ENCODE data around the gene AKAP12.

AKAP12 gene

GRCh38 chr6:151338651-151339200, 99.0 kb downstream of the AKAP12 start:
- DNase-seq: no peak
- H3K36me3 ChIP-seq (replicated peaks; ENCODE audit: insufficient read depth, low read length): no peaks in the 10 kb centered on the region
- H3K4me1 ChIP-seq (ENCODE audit: low read length): no peaks in the 10 kb centered on the region
- no peak overlapping the region for H2AFZ ChIP-seq (ENCODE audit: low read length)
- TF ChIP-seq CTCF (IDR thresholded peaks at IDR 0.05; ENCODE audit: low read length) (no peak), EZH2phosphoT487 (IDR thresholded peaks at IDR 0.05; ENCODE audit: low read length) (no peak)
- H3K9me3 ChIP-seq (replicated peaks; ENCODE audit: insufficient read depth, low read length): no peaks in the 10 kb centered on the region
- no peak overlapping the region for H3K4me2 ChIP-seq (ENCODE audit: low read depth, low read length)
- no peaks in the 10 kb centered on the region for H3F3A ChIP-seq (ENCODE audit: insufficient read depth, low read length)
- H3K79me2 ChIP-seq (ENCODE audit: low read length): no peaks in the 10 kb centered on the region
- H3K27ac ChIP-seq (ENCODE audit: low read length): no peak overlapping the region
- H3K9me2 ChIP-seq (replicated peaks; ENCODE audit: insufficient read depth, low read length): no peaks in the 10 kb centered on the region
- H4K20me1 ChIP-seq (ENCODE audit: insufficient read depth, low read length): no peaks in the 10 kb centered on the region
- no peak overlapping the region for H3K9ac ChIP-seq (ENCODE audit: low read length)
- no peaks in the 10 kb centered on the region for H3K27me3 ChIP-seq (replicated peaks; ENCODE audit: insufficient read depth, low read length)
- no peak overlapping the region for H3K4me3 ChIP-seq (ENCODE audit: low read length)

DNA sequence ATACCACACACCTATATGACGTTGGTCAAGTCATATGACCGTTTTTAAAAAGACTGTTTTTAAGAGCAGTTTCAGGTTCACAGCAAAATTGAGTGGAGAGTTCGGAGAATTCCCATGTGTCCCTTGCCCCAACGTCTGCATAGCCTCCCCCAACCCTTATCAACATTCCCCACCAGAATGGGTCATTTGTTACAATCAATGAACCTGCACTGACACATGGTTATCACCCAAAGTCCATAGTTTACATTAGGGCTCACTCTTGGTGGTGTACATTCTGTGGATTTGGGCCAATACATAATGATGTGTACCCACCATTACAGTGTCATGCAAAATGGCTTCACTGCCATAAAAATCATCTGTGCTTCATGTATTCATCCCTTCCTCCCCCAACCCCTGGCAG, 99.6 kb downstream of the AKAP12 start:
- H3K79me2 ChIP-seq (ENCODE audit: low read length): no peaks in the 10 kb centered on the region
- H3K4me1 ChIP-seq (ENCODE audit: low read length): no peaks in the 10 kb centered on the region
- H3K36me3 ChIP-seq (replicated peaks; ENCODE audit: insufficient read depth, low read length): no peaks in the 10 kb centered on the region
- DNase-seq: no peak
- no peak overlapping the region for H3K4me3 ChIP-seq (ENCODE audit: low read length)
- no peaks in the 10 kb centered on the region for H3K9me2 ChIP-seq (replicated peaks; ENCODE audit: insufficient read depth, low read length)
- H4K20me1 ChIP-seq (ENCODE audit: insufficient read depth, low read length): no peaks in the 10 kb centered on the region
- H3K9me3 ChIP-seq (replicated peaks; ENCODE audit: insufficient read depth, low read length): no peaks in the 10 kb centered on the region
- no peak overlapping the region for H3K9ac ChIP-seq (ENCODE audit: low read length)
- H2AFZ ChIP-seq (ENCODE audit: low read length): no peak overlapping the region
- no peak for TF ChIP-seq CTCF (IDR thresholded peaks at IDR 0.05; ENCODE audit: low read length)
- TF ChIP-seq EZH2 (optimal IDR thresholded peaks at IDR 0.05; ENCODE audit: low read depth, low read length): no peak
- TF ChIP-seq EZH2phosphoT487 (IDR thresholded peaks at IDR 0.05; ENCODE audit: low read length): no peak
- no peaks in the 10 kb centered on the region for H3F3A ChIP-seq (ENCODE audit: insufficient read depth, low read length)
- no peak overlapping the region for H3K4me2 ChIP-seq (ENCODE audit: low read depth, low read length)
- H3K27me3 ChIP-seq (replicated peaks; ENCODE audit: insufficient read depth, low read length): no peaks in the 10 kb centered on the region
- H3K27ac ChIP-seq (ENCODE audit: low read length): no peak overlapping the region

DNA sequence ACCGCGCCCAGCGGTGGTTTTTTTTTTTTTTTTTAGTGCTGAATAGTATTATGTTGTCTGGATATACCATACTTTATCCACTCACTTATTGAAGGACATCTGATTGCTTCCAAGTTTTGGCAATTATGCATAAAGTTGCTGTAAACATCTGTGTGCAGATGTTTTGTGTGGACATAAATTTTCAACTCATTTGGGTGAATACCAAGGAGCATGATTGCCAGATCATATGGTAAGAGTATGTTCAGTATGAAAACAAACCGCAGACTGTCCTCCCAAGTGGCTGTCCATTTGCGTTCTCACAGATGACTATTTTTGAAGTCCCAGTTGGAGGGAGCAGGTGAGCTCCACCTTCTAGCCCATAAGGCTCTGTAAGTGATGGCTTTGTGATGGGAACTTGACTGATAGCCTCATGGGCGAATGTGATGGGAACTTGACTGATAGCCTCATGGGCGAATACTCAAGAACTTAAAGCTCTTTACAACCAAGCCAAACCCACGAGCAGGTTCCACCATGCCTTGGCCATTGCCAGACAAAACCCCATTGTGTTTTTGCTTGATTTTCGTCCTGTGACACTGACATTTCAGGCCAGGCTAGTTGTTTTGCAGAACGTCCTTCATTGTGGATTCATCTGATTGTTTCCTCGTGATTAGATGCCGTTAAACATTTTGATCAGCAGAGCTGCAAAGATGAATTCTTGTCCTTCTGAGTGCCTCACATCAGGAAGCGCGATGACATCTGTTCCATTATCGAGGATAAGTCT, 100.6 kb downstream of the AKAP12 start:
- H2AFZ ChIP-seq (ENCODE audit: low read length): no peak overlapping the region
- no peaks in the 10 kb centered on the region for H4K20me1 ChIP-seq (ENCODE audit: insufficient read depth, low read length)
- no peak overlapping the region for H3K4me2 ChIP-seq (ENCODE audit: low read depth, low read length)
- H3K79me2 ChIP-seq (ENCODE audit: low read length): no peaks in the 10 kb centered on the region
- no peak for TF ChIP-seq EZH2 (optimal IDR thresholded peaks at IDR 0.05; ENCODE audit: low read depth, low read length)
- TF ChIP-seq CTCF (IDR thresholded peaks at IDR 0.05; ENCODE audit: low read length): no peak
- no peak for TF ChIP-seq EZH2phosphoT487 (IDR thresholded peaks at IDR 0.05; ENCODE audit: low read length)
- no peaks in the 10 kb centered on the region for H3F3A ChIP-seq (ENCODE audit: insufficient read depth, low read length)
- no peak overlapping the region for H3K4me3 ChIP-seq (ENCODE audit: low read length)
- no peaks in the 10 kb centered on the region for H3K4me1 ChIP-seq (ENCODE audit: low read length)
- no peaks in the 10 kb centered on the region for H3K36me3 ChIP-seq (replicated peaks; ENCODE audit: insufficient read depth, low read length)
- no peak overlapping the region for H3K9ac ChIP-seq (ENCODE audit: low read length)
- H3K27me3 ChIP-seq (replicated peaks; ENCODE audit: insufficient read depth, low read length): no peaks in the 10 kb centered on the region
- H3K27ac ChIP-seq (ENCODE audit: low read length): no peak overlapping the region
- no peaks in the 10 kb centered on the region for H3K9me2 ChIP-seq (replicated peaks; ENCODE audit: insufficient read depth, low read length)
- H3K9me3 ChIP-seq (replicated peaks; ENCODE audit: insufficient read depth, low read length): no peaks in the 10 kb centered on the region
- DNase-seq: no peak

Measured in MM.1S (cell line).